GM21381 (cell line): ENCODE measurements around the gene CACYBP.
A peak's percentile ranks its signal among the peaks of the same experiment; 100 is the strongest.

Experiments used
- ATAC-seq: cut with Tn5 transposase; IDR thresholded peaks from one replicate; pipeline ENCODE4 v1.9.1; 2021; ENCODE audit warnings: mild to moderate bottlenecking, moderate library complexity; ENCODE audit not compliant: unreplicated experiment

The CACYBP gene

GRCh38 chr1:174999936-175000696, at the start of gene CACYBP:
Gene CACYBP, plus strand, starts transcription at chr1:174999947. Its CDS starts 234 bp downstream, at chr1:175000181.
- ATAC-seq = peak; percentile 13

- ATAC-seq = no peak
These were observed 46.3 kb upstream of the CACYBP start for GRCh38 chr1:174953285-174954072.

GRCh38 chr1:174954073-174954460, 45.7 kb upstream of the CACYBP start:
- ATAC-seq = no peak

GRCh38 chr1:174954671-174955669, 44.8 kb upstream of the CACYBP start:
- ATAC-seq = no peak

- no peak for ATAC-seq
These were observed 43.7 kb upstream of the CACYBP start for GRCh38 chr1:174956086-174956485.

- no peak for ATAC-seq
These were observed 42.8 kb upstream of the CACYBP start for GRCh38 chr1:174956976-174957375.

- no peak for ATAC-seq
These were observed 41.9 kb upstream of the CACYBP start for GRCh38 chr1:174957829-174958228.

GRCh38 chr1:174958396-174958795, 41.4 kb upstream of the CACYBP start:
- no peak for ATAC-seq

- ATAC-seq = no peak
These were observed 39.4 kb upstream of the CACYBP start for GRCh38 chr1:174960362-174960761.

GRCh38 chr1:174963529-174964125, 36.1 kb upstream of the CACYBP start:
- no peak for ATAC-seq

GRCh38 chr1:174964261-174964971, 35.3 kb upstream of the CACYBP start:
- no peak for ATAC-seq

GRCh38 chr1:174964972-174965361, 34.8 kb upstream of the CACYBP start:
- no peak for ATAC-seq

- ATAC-seq = no peak
These were observed 34.3 kb upstream of the CACYBP start for GRCh38 chr1:174965362-174966007.

- ATAC-seq = no peak
These were observed 33.7 kb upstream of the CACYBP start for GRCh38 chr1:174966008-174966572.

GRCh38 chr1:174967845-174968705, 31.7 kb upstream of the CACYBP start:
- no peak for ATAC-seq

- ATAC-seq = peak; percentile 60
These were observed 30.9 kb upstream of the CACYBP start for GRCh38 chr1:174968750-174969244.

- ATAC-seq = peak; percentile 51
These were observed 29.8 kb upstream of the CACYBP start for GRCh38 chr1:174969977-174970376.

- ATAC-seq = no peak
These were observed 28.3 kb upstream of the CACYBP start for GRCh38 chr1:174971466-174971865.
